HG03558 (cell line): ENCODE measurements around the gene PDE6C.

Experiments
- ATAC-seq: cut with Tn5 transposase; IDR thresholded peaks from one replicate; pipeline ENCODE4 v1.9.1; 2021; ENCODE audit warnings: moderate number of reproducible peaks; ENCODE audit not compliant: unreplicated experiment; ENCODE audit errors: extremely low read depth

Gene PDE6C

DNA sequence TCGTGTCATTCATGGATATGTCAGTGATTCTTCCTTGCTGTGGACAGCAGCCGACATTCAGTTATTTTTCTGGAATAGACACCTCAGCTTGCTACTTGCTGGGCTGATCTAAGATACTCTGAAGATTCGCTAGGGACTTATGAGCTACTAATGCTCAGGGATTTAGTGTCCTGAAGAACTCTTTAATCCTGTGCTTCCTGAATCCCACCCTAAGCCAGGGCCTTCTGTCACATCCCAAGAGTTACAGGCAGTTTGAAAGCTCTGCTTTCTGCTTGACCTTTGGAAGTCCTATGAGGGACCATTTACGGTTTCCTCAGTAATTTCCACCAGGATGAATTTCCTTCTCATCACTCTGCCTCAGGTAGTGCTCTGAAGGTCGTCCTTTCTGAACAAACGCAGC is at the start of gene PDE6C:
Gene PDE6C, plus strand, starts transcription at position 227 of the 400 bp plus-strand sequence. CDS start 189 bp downstream, outside the sequence.
- ATAC-seq, result no peak

DNA sequence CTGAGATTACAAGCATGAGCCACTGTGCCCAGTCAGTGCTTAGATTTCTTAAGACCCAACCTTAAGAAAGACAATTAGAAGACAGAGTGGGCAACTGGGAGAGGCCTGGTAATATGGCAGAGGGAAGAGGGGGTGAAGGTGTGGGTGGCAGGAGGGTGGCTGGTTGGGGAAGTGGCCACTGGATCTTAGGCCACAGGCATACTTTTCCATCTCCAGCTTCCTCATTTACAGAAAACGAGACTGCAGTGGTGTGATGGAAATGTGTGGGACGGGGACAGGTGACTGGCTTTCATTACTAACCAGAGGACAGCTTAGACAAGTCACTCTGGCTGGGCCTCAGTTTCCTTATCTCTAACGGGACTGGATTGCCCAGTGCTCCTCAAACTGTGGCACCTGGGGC is 46.9 kb upstream of the PDE6C start:
- ATAC-seq, result no peak

DNA sequence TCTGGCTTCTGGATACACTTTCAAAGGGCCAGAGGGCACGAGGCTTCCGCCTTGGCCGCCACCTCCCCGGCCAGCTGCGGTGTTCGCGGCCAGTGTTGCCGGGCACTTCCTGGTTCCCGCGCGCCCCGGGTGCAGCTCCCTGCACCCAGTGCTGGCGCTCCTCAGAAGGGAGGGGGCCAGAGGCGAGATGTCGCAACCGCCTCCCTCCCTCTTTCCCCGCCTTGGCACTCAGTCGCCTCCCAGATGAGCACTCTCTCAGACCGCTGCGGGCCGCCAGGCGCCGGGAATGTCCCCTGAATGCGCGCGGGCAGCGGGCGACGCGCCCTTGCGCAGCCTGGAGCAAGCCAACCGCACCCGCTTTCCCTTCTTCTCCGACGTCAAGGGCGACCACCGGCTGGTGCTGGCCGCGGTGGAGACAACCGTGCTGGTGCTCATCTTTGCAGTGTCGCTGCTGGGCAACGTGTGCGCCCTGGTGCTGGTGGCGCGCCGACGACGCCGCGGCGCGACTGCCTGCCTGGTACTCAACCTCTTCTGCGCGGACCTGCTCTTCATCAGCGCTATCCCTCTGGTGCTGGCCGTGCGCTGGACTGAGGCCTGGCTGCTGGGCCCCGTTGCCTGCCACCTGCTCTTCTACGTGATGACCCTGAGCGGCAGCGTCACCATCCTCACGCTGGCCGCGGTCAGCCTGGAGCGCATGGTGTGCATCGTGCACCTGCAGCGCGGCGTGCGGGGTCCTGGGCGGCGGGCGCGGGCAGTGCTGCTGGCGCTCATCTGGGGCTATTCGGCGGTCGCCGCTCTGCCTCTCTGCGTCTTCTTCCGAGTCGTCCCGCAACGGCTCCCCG is 45.7 kb upstream of the PDE6C start, which contains the start of gene FFAR4:
Gene FFAR4, plus strand, starts transcription at position 231 of the 842 bp plus-strand sequence. Its CDS starts 56 bp downstream, at position 287.
- ATAC-seq, result no peak

DNA sequence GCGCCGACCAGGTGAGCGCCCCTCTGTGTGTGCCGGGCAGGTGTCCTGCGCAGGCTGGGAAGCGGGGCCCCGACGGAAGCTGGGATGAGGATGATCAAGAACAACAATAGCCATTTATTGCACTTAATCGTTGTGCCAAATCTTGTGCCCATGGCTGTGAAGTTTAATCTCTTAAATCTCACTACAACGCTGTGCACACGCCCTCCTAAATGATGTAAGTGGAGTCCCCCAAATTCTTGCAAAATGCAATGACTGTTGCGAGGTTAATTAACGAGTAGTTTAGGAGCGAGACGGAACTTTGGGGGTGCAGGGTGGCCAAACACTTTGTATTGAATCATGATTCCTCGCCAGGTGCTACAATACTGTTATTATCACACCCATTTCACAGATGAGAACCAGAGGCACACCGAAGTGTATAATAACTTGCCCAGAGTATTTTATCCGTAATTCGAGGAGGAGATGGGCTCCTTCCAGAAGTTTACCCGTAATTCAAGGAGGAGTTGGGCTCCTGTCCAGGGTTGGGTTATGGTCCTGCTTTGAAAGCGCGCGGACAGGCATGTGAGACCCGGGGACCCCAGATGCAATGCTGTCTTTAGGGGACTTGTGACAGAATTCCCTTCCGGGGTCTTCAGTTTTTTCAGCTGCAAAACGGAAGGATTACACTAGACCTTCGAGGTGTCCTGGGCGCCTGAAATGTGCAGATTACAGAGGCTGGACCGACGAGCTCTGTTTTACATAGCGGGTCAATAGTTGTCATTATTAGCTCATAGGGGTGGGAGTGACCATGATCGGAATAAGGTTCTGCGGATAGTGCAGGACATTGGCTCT is 44.8 kb upstream of the PDE6C start:
- no peak for ATAC-seq

DNA sequence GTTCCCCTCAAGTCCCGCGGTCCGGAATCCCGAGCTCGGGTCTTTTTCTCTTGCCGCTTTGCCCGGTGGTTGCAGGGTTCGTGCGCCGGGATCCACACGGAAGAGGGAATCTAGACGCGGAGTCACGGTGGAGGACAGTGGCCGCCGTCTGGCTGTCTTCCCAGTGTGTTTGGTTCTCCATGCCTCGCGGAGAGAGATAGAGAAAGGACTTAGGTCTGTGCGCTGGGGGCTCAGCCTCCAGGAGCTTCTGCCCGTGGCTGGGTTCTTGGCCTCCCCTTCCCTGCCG is 44.3 kb upstream of the PDE6C start:
- ATAC-seq, result no peak

DNA sequence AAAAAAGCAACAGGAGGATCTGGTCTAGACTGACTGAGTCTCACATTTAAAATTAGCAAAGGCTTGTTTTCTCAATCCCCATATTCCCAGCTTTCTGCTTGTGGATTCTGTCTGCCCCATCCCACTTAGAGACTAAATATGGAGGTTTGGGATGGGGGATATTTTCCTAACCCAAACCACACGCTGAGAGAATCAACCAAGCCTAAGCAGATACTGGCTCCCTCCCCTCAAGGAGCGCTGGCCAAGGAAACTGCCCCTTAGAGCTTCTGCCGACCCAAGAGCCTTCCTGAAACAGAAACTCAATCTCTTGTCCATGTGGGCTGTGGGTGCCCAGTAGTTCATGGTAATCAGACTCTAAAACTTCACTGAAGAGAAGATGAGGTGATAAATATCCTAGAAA is 42.0 kb upstream of the PDE6C start:
- ATAC-seq, result no peak

DNA sequence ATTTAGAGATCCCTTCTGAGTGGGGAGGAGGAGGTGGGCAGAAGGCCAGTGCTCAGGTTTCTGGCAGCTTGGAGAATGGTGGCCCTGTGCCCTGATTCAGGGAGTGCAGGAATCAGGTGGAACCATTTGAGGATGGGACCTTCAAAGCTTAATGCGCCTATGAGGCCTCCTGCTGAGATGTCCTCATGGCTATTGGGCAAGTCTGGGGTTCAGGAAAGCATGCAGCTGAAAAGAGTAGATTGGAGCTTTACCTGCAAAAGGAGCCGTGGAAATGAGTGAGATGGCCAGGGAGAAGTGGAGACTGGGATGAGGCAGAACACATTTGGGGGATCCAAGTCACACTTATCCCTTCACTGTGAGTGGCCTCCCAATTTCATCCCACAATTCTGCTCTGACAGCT is 39.7 kb upstream of the PDE6C start:
- no peak for ATAC-seq

DNA sequence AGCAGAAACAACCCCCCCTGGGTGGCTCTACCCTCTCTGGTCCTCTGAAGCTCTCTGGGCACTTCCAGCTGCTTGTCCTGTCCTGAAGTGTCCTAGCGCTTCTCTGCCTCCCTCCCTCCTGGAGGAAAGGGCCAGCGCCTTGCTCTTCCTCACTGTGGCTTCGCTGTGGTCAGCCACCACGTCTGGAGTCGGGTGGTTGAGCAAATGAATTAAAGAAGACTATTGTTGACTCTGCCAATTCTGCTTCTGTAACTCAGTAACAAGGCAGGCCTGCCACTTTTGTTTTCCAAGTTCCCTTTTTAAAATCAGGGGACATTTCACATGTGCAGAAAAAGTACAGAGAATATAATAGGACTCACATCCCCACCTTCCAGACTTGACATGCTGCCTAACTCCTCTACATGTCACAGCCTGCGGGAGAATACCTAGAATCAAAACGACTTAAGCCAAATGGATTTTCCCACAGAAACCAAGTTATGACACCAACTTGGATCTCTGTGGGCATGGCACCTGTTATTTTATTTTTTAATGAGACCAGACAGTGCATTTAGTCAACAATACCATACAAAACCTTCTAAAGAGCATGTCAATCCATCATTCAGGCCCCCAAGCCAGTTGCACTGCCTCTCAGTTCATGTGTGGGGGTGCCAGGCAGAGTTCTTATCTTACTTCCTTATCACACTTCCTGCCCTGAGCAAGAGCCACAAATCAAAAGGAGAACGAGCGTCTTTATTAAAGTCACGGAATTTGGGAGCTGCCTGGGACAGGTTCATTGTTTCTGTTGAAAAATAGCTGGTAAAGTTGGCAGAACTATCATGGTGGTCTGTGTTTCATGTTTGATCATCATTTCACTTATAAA is 39.1 kb upstream of the PDE6C start:
- ATAC-seq, result no peak

DNA sequence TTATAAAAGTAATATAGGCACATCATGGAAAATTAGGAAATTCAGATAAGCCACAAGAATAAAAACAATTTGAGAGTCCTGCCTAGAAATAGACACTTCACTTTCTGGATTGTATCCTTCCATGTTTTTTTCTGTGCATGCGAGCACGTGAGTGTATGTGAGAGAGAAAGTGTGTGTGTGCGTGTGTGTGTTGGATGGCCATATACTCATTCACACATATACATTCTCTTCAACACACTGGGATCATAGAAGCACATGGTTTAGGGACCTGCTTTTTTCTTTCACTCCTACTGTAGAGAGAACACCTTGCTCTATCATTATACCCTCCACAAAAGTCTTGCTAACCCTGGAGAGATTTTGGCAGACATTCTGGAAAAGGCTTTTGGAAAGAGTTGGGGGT is 38.4 kb upstream of the PDE6C start:
- ATAC-seq, result no peak

DNA sequence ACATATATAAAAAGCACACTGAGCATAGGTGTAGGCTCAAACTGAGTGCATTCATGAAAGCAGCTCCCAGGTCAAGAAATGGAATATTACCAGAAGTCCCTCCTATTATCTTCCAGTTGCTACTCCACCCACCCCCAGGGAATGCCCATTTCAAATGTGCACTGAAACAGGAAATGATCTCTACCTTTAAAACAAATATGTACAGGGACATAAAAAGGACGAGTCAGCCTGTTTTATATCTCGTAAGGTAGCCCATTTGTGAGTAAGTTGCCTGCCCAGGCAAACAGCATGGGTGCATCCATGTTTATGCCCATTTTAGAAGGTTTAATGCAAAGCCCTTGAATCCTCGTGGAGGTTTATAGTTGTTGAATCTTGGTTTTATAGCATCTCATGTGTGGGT is 35.4 kb upstream of the PDE6C start:
- no peak for ATAC-seq

DNA sequence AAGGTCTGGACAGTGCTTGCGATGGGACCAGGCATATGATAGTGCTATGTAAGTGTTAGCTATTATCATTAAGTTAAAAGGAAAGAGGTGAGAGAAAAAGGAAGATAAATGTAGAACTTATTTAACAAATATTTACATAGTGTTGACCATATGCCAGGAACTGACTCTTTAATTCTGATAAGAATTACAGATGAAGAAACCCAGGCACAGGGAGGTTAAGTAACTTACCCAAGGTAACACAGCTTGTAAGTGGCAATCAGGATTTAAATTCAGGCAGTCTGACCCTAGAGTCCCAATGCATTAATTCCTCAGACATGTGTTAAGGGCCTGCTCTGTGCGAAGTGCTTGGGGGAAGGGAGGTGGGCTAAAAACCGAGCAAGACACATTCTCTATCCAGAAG is 34.8 kb upstream of the PDE6C start:
- no peak for ATAC-seq

DNA sequence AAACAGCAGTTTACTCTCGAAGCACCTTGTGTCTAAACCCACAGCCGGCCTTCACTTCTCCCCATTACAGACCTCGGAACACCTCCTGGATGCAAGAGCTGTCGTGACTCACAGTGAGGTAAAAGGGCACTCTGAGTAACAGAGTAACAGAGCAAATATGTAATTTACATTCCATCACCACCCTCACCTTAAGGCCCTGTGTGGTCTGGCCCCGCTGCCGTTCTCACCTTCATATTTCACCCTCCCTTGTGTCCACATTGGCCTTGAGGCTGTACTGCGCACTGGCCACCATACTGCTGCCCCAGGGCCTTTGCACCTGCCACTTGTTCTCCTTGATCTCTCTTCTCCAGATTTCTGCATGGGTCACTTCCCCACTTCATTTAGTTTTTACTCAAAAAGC is 33.2 kb upstream of the PDE6C start:
- ATAC-seq, result no peak

DNA sequence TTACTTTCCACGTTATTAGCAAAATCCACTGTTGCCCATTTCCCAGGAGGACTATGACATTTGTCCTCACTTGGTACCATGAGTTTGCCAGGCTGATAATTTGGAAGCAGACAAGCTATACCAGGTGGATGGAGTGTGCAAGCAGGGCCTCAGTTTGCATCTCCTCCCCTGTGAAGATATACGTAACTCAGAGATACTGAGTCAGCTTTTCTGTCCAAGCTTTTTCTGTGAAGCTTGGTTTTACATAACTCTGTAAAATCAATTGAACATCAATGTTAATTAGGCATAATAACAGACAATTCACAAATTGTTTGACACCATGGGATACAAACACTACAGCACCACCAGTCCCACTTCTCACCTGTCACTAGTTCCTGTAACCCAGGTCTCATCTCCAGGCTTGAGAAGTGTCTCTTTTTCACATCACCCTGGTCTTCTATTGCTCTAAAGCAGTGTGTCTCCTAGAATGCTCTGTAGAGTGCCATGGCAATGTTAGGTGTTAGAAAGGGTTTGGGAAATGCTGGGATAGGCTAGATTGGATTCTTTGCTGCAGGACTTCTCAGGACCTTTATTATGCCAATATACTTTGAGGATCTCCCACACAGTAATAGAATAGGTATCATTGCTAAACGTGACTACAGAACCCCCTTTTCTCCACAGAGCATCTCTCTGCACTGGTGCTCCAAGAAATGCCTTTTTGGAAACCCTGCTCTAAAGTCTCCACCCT is 32.2 kb upstream of the PDE6C start:
- ATAC-seq, result no peak

DNA sequence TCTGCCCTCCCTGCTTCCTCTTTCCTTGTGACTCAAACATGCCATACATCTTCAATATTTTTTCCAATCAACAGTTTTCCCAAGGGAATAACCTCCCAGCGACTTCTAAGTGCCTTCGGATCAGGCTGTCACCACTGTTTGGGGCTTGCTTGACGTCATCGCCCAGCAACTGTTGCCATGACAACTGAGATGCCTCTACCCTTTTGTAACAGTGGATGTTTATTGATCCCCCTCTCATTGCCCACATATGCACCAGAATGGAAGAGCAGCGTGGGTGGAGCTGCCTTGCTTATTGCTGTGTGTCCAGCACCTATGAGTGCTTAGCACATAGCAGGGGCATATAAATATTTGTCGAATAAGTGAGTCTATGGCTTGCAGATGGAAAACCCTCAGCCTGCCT is 31.5 kb upstream of the PDE6C start:
- ATAC-seq, result no peak

DNA sequence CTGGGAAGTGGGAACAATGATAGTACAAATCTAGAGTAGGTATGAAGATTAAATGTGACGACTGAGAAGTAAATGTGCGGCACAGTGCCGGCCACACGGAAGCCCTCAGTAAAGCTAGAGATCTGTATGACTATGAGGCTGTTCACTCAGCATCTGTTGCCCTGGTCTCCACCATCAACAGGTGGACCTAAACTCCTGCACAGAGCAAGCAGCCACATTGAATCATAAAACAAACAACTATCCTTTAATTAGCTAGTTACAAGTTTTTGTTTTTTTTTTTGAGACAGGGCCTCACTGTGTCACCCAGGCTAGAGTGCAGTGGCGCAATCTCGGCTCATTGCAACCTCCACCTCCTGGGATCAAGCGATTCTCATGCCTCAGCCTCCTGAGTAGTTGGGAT is 27.9 kb upstream of the PDE6C start:
- ATAC-seq, result no peak

DNA sequence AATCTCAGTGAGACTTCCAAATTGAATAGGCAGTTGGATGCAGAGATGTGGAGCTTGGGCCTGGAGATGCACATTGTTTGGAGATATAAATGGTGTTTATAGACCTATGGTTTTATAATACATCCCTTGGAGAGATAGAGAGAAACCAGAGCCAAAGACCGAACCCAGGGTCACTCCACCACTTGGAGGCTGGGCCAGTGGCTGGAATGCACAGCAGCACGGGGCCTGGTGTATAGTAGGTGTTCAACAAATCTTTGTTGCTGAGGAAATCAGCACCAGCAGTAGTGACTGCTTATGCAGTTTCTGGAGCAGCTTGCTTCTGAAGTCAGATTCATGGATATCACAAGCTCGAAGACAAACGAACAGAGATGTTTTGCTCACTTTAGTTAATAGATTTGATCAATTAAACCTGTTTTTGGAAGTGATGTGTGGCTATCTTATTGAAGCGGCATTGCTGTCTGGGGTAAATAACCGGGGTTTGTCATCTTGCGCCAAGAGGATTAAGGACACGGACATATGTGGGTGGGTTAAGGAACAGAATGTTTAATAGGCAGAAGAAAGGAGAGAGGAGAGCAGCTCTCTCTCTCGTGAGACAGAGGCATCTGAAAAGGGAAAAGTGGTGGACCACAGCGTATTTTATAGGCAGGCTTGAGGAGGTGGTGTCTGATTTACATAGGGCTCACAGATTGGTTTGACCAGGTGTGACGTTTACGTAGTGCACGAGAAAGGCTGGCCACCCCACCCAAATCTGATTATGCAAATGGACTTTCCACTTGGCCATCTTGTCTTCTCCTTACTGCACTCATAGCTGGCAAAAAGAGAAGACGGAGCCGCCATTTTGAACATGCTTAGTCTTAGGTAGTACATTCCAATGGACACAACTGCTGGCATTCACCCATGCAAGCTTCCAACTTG is 22.4 kb upstream of the PDE6C start:
- no peak for ATAC-seq

DNA sequence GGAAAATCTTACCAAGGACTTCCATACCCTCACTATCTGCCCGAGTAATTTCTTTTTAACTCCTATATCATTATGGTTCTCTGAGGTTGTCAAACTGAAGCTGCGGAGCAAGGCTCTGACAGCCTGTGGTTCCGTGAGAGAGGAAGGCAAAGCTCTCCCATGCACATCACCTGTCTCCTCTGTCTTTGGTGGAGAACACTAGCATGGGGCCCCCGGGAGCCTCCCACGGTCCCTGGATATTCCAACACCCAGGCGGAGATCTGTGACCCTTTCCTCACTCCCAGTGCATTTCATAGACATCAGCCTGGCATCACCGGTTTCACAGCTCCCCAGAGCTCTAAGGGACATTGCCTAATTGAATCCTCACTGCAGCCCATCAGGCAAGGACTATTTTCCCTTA is 21.7 kb upstream of the PDE6C start:
- ATAC-seq, result no peak

DNA sequence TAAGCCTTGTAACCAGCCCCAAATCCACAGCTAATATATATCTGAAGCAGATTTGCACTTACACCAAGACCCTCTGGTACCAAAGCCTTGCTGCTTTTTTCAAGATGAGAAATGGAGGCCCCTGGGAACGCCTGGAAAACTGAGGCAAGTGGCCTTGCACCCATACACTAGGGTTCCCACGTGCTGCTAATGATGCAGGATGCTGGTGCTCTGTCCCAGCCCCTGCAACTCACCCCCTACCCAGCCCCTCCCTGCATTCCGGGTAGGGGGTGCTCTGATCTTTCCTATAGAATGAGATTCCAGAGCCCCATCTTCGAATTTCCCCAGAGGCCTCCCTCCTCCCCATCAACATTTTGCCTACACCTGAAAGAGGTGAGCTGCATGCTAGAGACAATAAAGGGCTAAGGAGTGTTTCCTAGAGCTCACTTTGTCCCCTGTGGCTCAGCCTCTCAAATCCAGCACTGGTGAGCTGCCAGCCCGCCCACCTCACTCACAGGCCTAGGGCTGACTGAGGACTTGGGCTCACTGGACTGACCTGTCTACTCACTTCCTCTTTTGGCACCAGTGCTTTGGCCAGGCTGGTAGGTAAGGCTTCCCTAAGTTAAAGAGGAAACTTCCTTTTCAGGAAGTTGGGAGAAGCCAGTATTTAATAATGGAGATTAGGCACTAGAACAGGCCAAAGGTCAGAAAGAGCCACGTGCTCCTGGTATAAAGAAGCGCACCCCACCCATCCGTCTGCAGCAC is 21.1 kb upstream of the PDE6C start:
- ATAC-seq, result no peak
